Keratinocyte (primary cell): ENCODE data around the gene KLHL36. TPM values are rescaled to one million over a fixed set of nuclear protein-coding genes. Genes with fewer than 3 reads are reported as not detected.

Experiments
- DNase-seq: peaks from one replicate; pipeline ENCODE4 v3.0.0-alpha.2; 2011; ENCODE audit warnings: low read depth, missing footprints, low spot score
- FAIRE-seq: peaks from 2 replicates; lab custom pipeline; 2011; peaks lifted over from hg19 to GRCh38; lab: Jason Lieb, UNC
- H2AFZ ChIP-seq: 2 replicates; pipeline ENCODE4 v1.6.0; 2012; ENCODE audit warnings: low read length, control low read depth, inconsistent platforms; ENCODE audit not compliant: control insufficient read depth
- H3K27ac ChIP-seq: 2 replicates; pipeline ENCODE4 v1.5.1; 2011; ENCODE audit warnings: low read length; ENCODE audit not compliant: control insufficient read depth, insufficient read depth
- H3K27me3 ChIP-seq: 3 replicates; pipeline ENCODE4 v1.6.0; 2011; ENCODE audit warnings: low read length; ENCODE audit not compliant: control insufficient read depth, insufficient read depth; ENCODE audit errors: extremely low read depth
- H3K36me3 ChIP-seq, 2 experiments: 2 replicates in 1 of 2; 3 replicates in 1 of 2; pipeline ENCODE4 v1.5.1; 2011; ENCODE audit warnings: low read length in 2 of 2, mild to moderate bottlenecking in 1 of 2; ENCODE audit not compliant: control insufficient read depth in 2 of 2, insufficient read depth in 2 of 2; ENCODE audit errors: extremely low read depth in 1 of 2
- H3K4me1 ChIP-seq: 3 replicates; pipeline ENCODE4 v1.5.1; 2011; ENCODE audit warnings: low read length; ENCODE audit not compliant: control insufficient read depth, insufficient read depth; ENCODE audit errors: extremely low read depth
- H3K4me2 ChIP-seq: 3 replicates; pipeline ENCODE4 v1.6.0; 2011; ENCODE audit warnings: low read depth, low read length; ENCODE audit not compliant: control insufficient read depth, insufficient read depth; ENCODE audit errors: extremely low read depth
- H3K4me3 ChIP-seq, 3 experiments: fragments of 200-600 bp in 1 of 3; sonication (generic) in 1 of 3; 2 replicates in 2 of 3; 3 replicates in 1 of 3; pipeline ENCODE4 v1.5.1; 2011 to 2016; ENCODE audit warnings: low read length in 3 of 3, mild to moderate bottlenecking in 3 of 3, control low read depth in 2 of 3, inconsistent platforms in 1 of 3, low read depth in 1 of 3, mixed read lengths in 1 of 3, mixed run types in 1 of 3, moderate library complexity in 1 of 3; ENCODE audit not compliant: control insufficient read depth in 2 of 3, insufficient read depth in 2 of 3; ENCODE audit errors: extremely low read depth in 1 of 3
- H3K79me2 ChIP-seq: 2 replicates; pipeline ENCODE4 v1.6.0; 2012; ENCODE audit warnings: low read length; ENCODE audit not compliant: control insufficient read depth, insufficient read depth
- H3K9ac ChIP-seq: 3 replicates; pipeline ENCODE4 v1.6.0; 2011; ENCODE audit warnings: low read length; ENCODE audit not compliant: control insufficient read depth, insufficient read depth; ENCODE audit errors: extremely low read depth
- H3K9me1 ChIP-seq: 3 replicates; pipeline ENCODE4 v1.6.0; 2011; ENCODE audit warnings: low read length; ENCODE audit not compliant: control insufficient read depth, insufficient read depth; ENCODE audit errors: extremely low read depth
- H3K9me3 ChIP-seq: 2 replicates; pipeline ENCODE4 v1.5.1; 2012; ENCODE audit warnings: low read depth, low read length; ENCODE audit not compliant: control insufficient read depth
- H4K20me1 ChIP-seq: 3 replicates; pipeline ENCODE4 v1.6.0; 2011; ENCODE audit warnings: low read length; ENCODE audit not compliant: control insufficient read depth, insufficient read depth; ENCODE audit errors: extremely low read depth
- CTCF ChIP-seq, 3 experiments: IDR thresholded peaks in 1 of 3; conservative IDR thresholded peaks in 1 of 3; optimal IDR thresholded peaks in 1 of 3; 2 replicates in 2 of 3; 3 replicates in 1 of 3; pipeline versions ENCODE3 to v1.5.1; 2011; ENCODE audit warnings: low read length in 3 of 3, mild to moderate bottlenecking in 3 of 3, moderate library complexity in 2 of 3, control low read depth in 1 of 3, inconsistent platforms in 1 of 3; ENCODE audit not compliant: insufficient read depth in 2 of 3; ENCODE audit errors: extremely low read depth in 1 of 3
- EZH2 ChIP-seq: IDR thresholded peaks from one replicate; pipeline ENCODE4 v1.6.1; 2012; ENCODE audit warnings: inconsistent platforms, mild to moderate bottlenecking, low read length, moderate library complexity
- dilution Hi-C: fragments of 300-500 bp; cut with MboI; formaldehyde crosslinking; loops from one replicate; pipeline ENCODE4 v1.7.0; 2020; ENCODE audit warnings: low sequenced_read_pairs; ENCODE audit not compliant: extremely low pct_ligation_motif_present
- polyA plus RNA-seq, 5 experiments: library from polyadenylated mRNA; depleted of rRNA in 3 of 5; stranded (reverse) in 3 of 5; stranded (forward) in 1 of 5; unstranded in 1 of 5; fragments of >200 nt; gene quantifications; 1 replicate in 1 of 5; 2 replicates in 3 of 5; 3 replicates in 1 of 5; pipeline versions ENCODE4 v1.2.1 to v1.2.3, GENCODE V29; 2011 to 2012; ENCODE audit warnings: missing spikeins in 2 of 5, low read depth in 1 of 5, low replicate concordance in 1 of 5

Gene KLHL36
- polyA plus RNA-seq, 1 donor (not counting 4 experiments of a cell fraction or from before 2014, with no cell fraction given), result 27.5 TPM

- Histone ChIP-seq H3K9ac (no peak overlapping the region), H3K9me1 (peaks cover 6% of the 10 kb centered on the region), H3K4me2 (no peak overlapping the region), H3K27me3 (no peaks in the 10 kb centered on the region), H3K9me3 (no peaks in the 10 kb centered on the region), H3K4me3 (no peak overlapping the region), H3K4me1 (peaks cover 14% of the 10 kb centered on the region), H2AFZ (no peak overlapping the region), H3K36me3 (peaks cover 16 to 39% of the 10 kb centered on the region in 2 experiments), H4K20me1 (peaks cover 18% of the 10 kb centered on the region), H3K27ac (no peak overlapping the region), H3K79me2 (peaks cover 86% of the 10 kb centered on the region)
- dilution Hi-C loops, result no loop called here
- no peak for TF ChIP-seq EZH2
- DNase-seq, result no peak
- FAIRE-seq, result no peak
Observed at GRCh38 chr16:84614073-84614459, 34.2 kb upstream of the KLHL36 start.

GRCh38 chr16:84614623-84614967 lies 33.7 kb upstream of the KLHL36 start:
- Histone ChIP-seq H3K27ac (no peak overlapping the region), H4K20me1 (peaks cover 16% of the 10 kb centered on the region), H3K9me1 (peaks cover 6% of the 10 kb centered on the region), H3K36me3 (peaks cover 12 to 39% of the 10 kb centered on the region in 2 experiments), H3K9ac (no peak overlapping the region), H3K79me2 (peaks cover 81% of the 10 kb centered on the region), H3K4me1 (peaks cover 19% of the 10 kb centered on the region), H3K9me3 (no peaks in the 10 kb centered on the region), H3K4me2 (no peak overlapping the region), H3K27me3 (no peaks in the 10 kb centered on the region), H2AFZ (no peak overlapping the region), H3K4me3 (no peak overlapping the region)
- FAIRE-seq, result no peak
- no peak for DNase-seq
- TF ChIP-seq EZH2 (no peak), CTCF (optimal IDR thresholded peaks at IDR 0.05 in 1 of 3, IDR thresholded peaks at IDR 0.05 in 1 of 3, conservative IDR thresholded peaks at IDR 0.05 in 1 of 3; ENCODE audit: extremely low read depth in 1 of 3, insufficient read depth in 2 of 3, low read length in 3 of 3) (no peak)
- dilution Hi-C loops, result no loop called here
